K562 (cell line): ENCODE results near the gene SEMA4F. TPM values are rescaled to one million over a fixed set of nuclear protein-coding genes. Genes with fewer than 3 reads are reported as not detected.

Experiments
- ATAC-seq: fragments of 200-7000 bp; cut with Tn5 transposase; 3 replicates; pipeline ENCODE4 v1.9.1; 2020; ENCODE audit warnings: moderate library complexity
- BruUV-seq: library from RNA; stranded (reverse); fragments of 400-500 nt; replicated peaks from 2 replicates; lab custom pipeline; 2021; lab: Mats Ljungman, UMichigan
- CTCF ChIA-PET: fragments of 300-600 bp; formaldehyde crosslinking; extraction: SDS; loops from one replicate; lab custom pipeline; 2021; ENCODE audit warnings: low intra/inter-chr PET ratio; lab: Yijun Ruan, JAX
- POLR2A ChIA-PET: fragments of 300-600, 350-650 bp; sonication (Branson Sonifier 250); formaldehyde crosslinking; extraction: SDS; loops from one replicate; lab custom pipeline; 2021; ENCODE audit warnings: antibody characterized with exemption, inconsistent platforms; lab: Yijun Ruan, JAX
- DNase-seq, 4 experiments: peaks; one replicate each; pipeline versions ENCODE4 v3.0.0 to v3.0.0-alpha.2; 2011 to 2018; ENCODE audit warnings: low spot score in 3 of 4, mixed read lengths in 3 of 4; ENCODE audit errors: extremely low read depth in 1 of 4
- FAIRE-seq: peaks from 2 replicates; lab custom pipeline; 2011; peaks lifted over from hg19 to GRCh38; lab: Jason Lieb, UNC
- H2AFZ ChIP-seq: 2 replicates; pipeline ENCODE4 v1.6.0; 2011; ENCODE audit warnings: low read depth, low read length, control low read depth, inconsistent platforms
- H3K27ac ChIP-seq: fragments of 200-600 bp; 3 replicates; pipeline ENCODE4 v1.8.0; 2011; ENCODE audit warnings: low read depth, mild to moderate bottlenecking, control low read depth, inconsistent platforms, low read length, moderate library complexity, mixed read lengths; ENCODE audit errors: extremely low read depth
- H3K27me3 ChIP-seq, 2 experiments: fragments of 300-600 bp in 1 of 2; 2 replicates in 1 of 2; 3 replicates in 1 of 2; pipeline versions ENCODE4 v1.6.0 to v1.8.0; 2011; ENCODE audit warnings: inconsistent platforms in 2 of 2, low read length in 2 of 2, mild to moderate bottlenecking in 1 of 2, mixed read lengths in 1 of 2, moderate library complexity in 1 of 2; ENCODE audit not compliant: control insufficient read depth in 2 of 2, insufficient read depth in 2 of 2
- H3K36me3 ChIP-seq: fragments of 300-600 bp; 3 replicates; pipeline ENCODE4 v1.8.0; 2011; ENCODE audit warnings: mild to moderate bottlenecking, low read length, inconsistent platforms; ENCODE audit not compliant: control insufficient read depth, insufficient read depth
- H3K4me1 ChIP-seq, 2 experiments: fragments of 200-600 bp in 1 of 2; replicated peaks in 1 of 2; 2 replicates in 1 of 2; 3 replicates in 1 of 2; pipeline versions ENCODE4 v1.5.1 to v1.8.0; 2011; ENCODE audit warnings: inconsistent platforms in 2 of 2, low read length in 2 of 2, mild to moderate bottlenecking in 1 of 2, mixed read lengths in 1 of 2, moderate library complexity in 1 of 2; ENCODE audit not compliant: control insufficient read depth in 2 of 2, insufficient read depth in 2 of 2
- H3K4me2 ChIP-seq: 2 replicates; pipeline ENCODE4 v1.6.1; 2011; ENCODE audit warnings: low read length, control low read depth, inconsistent platforms, mixed read lengths; ENCODE audit not compliant: insufficient read depth
- H3K4me3 ChIP-seq: fragments of 200-600 bp; sonication (generic), shearing (Covaris generic); 2 replicates; pipeline ENCODE4 v1.5.1; 2016; ENCODE audit warnings: control low read depth, inconsistent platforms
- H3K79me2 ChIP-seq: fragments of 200-600 bp; 3 replicates; pipeline ENCODE4 v1.8.0; 2011; ENCODE audit warnings: low read length, inconsistent platforms; ENCODE audit not compliant: control insufficient read depth, insufficient read depth
- H3K9ac ChIP-seq, 2 experiments: 2 replicates each; pipeline versions ENCODE4 v1.6.0 to v1.6.1; 2011; ENCODE audit warnings: low read depth in 2 of 2, low read length in 2 of 2, control low read depth in 1 of 2, inconsistent platforms in 1 of 2, mild to moderate bottlenecking in 1 of 2, mixed read lengths in 1 of 2; ENCODE audit not compliant: insufficient read depth in 1 of 2
- H3K9me1 ChIP-seq: one replicate; pipeline ENCODE4 v1.6.0; 2011; ENCODE audit warnings: inconsistent platforms, mild to moderate bottlenecking, low read length, moderate library complexity; ENCODE audit not compliant: control insufficient read depth, insufficient read depth
- H3K9me3 ChIP-seq: replicated peaks from 2 replicates; pipeline ENCODE4 v1.5.1; 2011; ENCODE audit warnings: low read depth, low read length, inconsistent platforms; ENCODE audit not compliant: control insufficient read depth, insufficient read depth
- H4K20me1 ChIP-seq: replicated peaks from 2 replicates; pipeline ENCODE4 v1.6.1; 2011; ENCODE audit warnings: low read length, inconsistent platforms, mixed read lengths; ENCODE audit not compliant: control insufficient read depth, insufficient read depth
- EWSR1 ChIP-seq: fragments of 450-650 bp; IDR thresholded peaks from 2 replicates; pipeline ENCODE4 v1.6.1; 2018; ENCODE audit warnings: borderline replicate concordance, mild to moderate bottlenecking, low read depth, moderate library complexity; ENCODE audit not compliant: partially characterized antibody
- HLTF ChIP-seq: fragments of 450-650 bp; IDR thresholded peaks from 2 replicates; pipeline ENCODE4 v1.6.1; 2016
- KDM5B ChIP-seq: fragments of 200-600 bp; sonication (generic); IDR thresholded peaks from 2 replicates; pipeline ENCODE4 v1.6.1; 2012; ENCODE audit warnings: low read depth, mild to moderate bottlenecking, moderate library complexity, low read length, control low read depth, inconsistent platforms; ENCODE audit not compliant: insufficient replicate concordance
- L3MBTL2 ChIP-seq: fragments of 450-650 bp; IDR thresholded peaks from 2 replicates; pipeline ENCODE4 v1.6.1; 2016; ENCODE audit warnings: mild to moderate bottlenecking, moderate library complexity
- MGA ChIP-seq: fragments of 450-650 bp; IDR thresholded peaks from 2 replicates; pipeline ENCODE4 v1.6.1; 2016; ENCODE audit warnings: mild to moderate bottlenecking, moderate library complexity
- MYNN ChIP-seq, 2 experiments: sonication (generic); formaldehyde crosslinking in 1 of 2; IDR thresholded peaks; 2 replicates each; pipeline versions ENCODE4 v1.5.0 to v1.6.1; 2016 to 2020; ENCODE audit warnings: antibody characterized with exemption in 1 of 2, missing genetic modification reagents in 1 of 2
- SP2 ChIP-seq: IDR thresholded peaks from 2 replicates; pipeline ENCODE4 v1.6.1; 2011; ENCODE audit warnings: mild to moderate bottlenecking, low read depth, low read length, moderate library complexity; ENCODE audit not compliant: poor library complexity, severe bottlenecking; ENCODE audit errors: extremely low read depth
- ZNF282 ChIP-seq: sonication (generic); formaldehyde crosslinking; IDR thresholded peaks from 2 replicates; pipeline ENCODE4 v1.8.1; 2023; ENCODE audit warnings: missing genetic modification reagents
- WGBS: fragments of 100-300 bp; shearing (Covaris generic); methylation state at CpG from one replicate; pipeline ENCODE4 v1.1.6; 2016; ENCODE audit warnings: low coverage, mixed read lengths; ENCODE audit not compliant: insufficient coverage; ENCODE audit errors: missing lambda C conversion rate; 5-methylcytosine and 5-hydroxymethylcytosine counted together
- in situ Hi-C: fragments of 300-500 bp; cut with MboI; formaldehyde crosslinking; loops from 4 replicates; pipeline ENCODE4 v1.15.0; 2018; ENCODE audit warnings: inconsistent platforms, mixed read lengths
- intact Hi-C: fragments of 100-400 bp; cut with micrococcal nuclease; formaldehyde crosslinking; loops from 2 replicates; pipeline ENCODE4 v1.14.2; 2022
- polyA plus RNA-seq, 8 experiments: library from polyadenylated mRNA; depleted of rRNA in 4 of 8; stranded (reverse) in 5 of 8; unstranded in 3 of 8; fragments of >200 nt; fragmentation: Nextera tagmentation in 2 of 8; fragmentation: Illumina TruSeq in 1 of 8; extraction: Ambion mirVana in 2 of 8; extraction: Trizol in 1 of 8; gene quantifications; 2 replicates each; pipeline versions ENCODE4 v1.2.1 to v1.2.3, GENCODE V29; 2011 to 2014; ENCODE audit warnings: inconsistent platforms in 1 of 8, missing spikeins in 1 of 8
- total RNA-seq, 7 experiments: library from RNA; depleted of rRNA in 6 of 7; stranded (reverse); fragments of >200 nt in 6 of 7; fragmentation: Illumina TruSeq in 2 of 7; extraction: Trizol in 2 of 7; gene quantifications; 2 replicates each; pipeline versions ENCODE4 v1.2.1 to v1.2.3, GENCODE V29; 2011 to 2021; ENCODE audit warnings: low replicate concordance in 1 of 7

SEMA4F gene
- total and polyA plus RNA-seq, 9 of the 15 experiments (the other 6 are each of a cell fraction or from before 2014, with no cell fraction given), result 0.08 to 1.6 (median 0.33) TPM

- TF ChIP-seq HLTF, result no peak
Observed at GRCh38 chr2:74653985-74654882, at the start of gene SEMA4F (continued).

GRCh38 chr2:74606927-74607326 is 47.1 kb upstream of the SEMA4F start:
- Histone ChIP-seq H3K9me3 (no peaks in the 10 kb centered on the region), H3K9ac (no peak overlapping the region), H3K9me1 (no peaks in the 10 kb centered on the region), H3K79me2 (no peaks in the 10 kb centered on the region), H3K4me1 (no peaks in the 10 kb centered on the region; a peak in 2 of 5 replicates), H3K27me3 (no peaks in the 10 kb centered on the region), H4K20me1 (no peaks in the 10 kb centered on the region), H3K4me2 (no peak overlapping the region), H3K27ac (no peak overlapping the region), H3K36me3 (no peaks in the 10 kb centered on the region), H2AFZ (peak overlapping the region; percentile 51; the same call in 1 of the 2 replicates), H3K4me3 (no peak overlapping the region)
- DNase-seq, result no peak
- in situ Hi-C loops, result no loop called here
- ChIA-PET POLR2A (no interaction called here), CTCF (no interaction called here)
- intact Hi-C loops, result no loop called here
- WGBS, result 5% methylated on average over 5 of the region's 5 CpGs
- no peak for ATAC-seq
- no peak for FAIRE-seq
- no TSS peak for BruUV-seq
- TF ChIP-seq ZNF282 (CRISPR knock-in tag) (no peak), MGA (peak; percentile 48), L3MBTL2 (peak; percentile 60), SP2 (no peak), MYNN (IDR thresholded peaks at IDR 0.05) (no peak), MYNN (CRISPR knock-in tag; IDR thresholded peaks at IDR 0.05) (no peak), EWSR1 (no peak), KDM5B (no peak)
